ENCODE results near the gene RING1. TPM values are rescaled to one million over a fixed set of nuclear protein-coding genes. Genes with fewer than 3 reads are reported as not detected.

The RING1 gene
- total RNA-seq, 1 donor from 2014 or later, result 11.3 TPM

DNA sequence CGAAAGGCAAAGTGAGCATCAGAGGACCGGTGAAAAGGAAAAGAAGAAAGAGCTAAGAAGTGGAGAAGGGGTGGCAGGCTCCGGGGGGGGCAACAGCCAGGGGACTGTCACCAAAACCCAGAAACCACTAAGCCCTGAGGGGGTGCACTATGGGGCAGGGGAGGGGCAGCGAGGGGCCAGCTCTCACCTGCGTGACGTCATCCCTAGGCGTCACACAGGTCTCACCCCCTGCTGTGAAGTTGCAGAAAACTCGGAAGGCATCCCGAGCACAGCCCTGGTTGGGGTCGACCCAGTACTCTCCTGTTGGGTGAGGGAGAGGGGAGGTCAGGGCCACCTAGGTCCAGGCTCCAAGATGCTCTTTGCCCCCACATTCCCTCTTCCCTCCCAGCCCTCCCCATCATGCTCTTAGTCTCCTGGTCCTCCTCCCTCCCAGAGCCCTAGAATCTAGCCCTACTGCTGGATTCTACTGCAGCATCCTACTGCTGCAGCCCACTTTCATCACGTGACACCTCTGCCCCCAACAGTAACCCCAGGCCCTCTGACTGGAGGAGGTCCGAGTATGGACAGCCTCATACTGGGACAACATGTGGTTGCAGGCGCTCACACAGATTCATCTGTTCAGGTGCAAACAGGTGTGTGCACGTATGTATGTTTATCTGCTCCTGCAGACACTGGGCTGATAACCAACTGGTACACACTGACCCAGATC lies 43.5 kb upstream of the RING1 start:
- no peak overlapping the region for H3K4me3 ChIP-seq (ENCODE audit: low read depth, low read length)
- TF ChIP-seq, protein P1, sequence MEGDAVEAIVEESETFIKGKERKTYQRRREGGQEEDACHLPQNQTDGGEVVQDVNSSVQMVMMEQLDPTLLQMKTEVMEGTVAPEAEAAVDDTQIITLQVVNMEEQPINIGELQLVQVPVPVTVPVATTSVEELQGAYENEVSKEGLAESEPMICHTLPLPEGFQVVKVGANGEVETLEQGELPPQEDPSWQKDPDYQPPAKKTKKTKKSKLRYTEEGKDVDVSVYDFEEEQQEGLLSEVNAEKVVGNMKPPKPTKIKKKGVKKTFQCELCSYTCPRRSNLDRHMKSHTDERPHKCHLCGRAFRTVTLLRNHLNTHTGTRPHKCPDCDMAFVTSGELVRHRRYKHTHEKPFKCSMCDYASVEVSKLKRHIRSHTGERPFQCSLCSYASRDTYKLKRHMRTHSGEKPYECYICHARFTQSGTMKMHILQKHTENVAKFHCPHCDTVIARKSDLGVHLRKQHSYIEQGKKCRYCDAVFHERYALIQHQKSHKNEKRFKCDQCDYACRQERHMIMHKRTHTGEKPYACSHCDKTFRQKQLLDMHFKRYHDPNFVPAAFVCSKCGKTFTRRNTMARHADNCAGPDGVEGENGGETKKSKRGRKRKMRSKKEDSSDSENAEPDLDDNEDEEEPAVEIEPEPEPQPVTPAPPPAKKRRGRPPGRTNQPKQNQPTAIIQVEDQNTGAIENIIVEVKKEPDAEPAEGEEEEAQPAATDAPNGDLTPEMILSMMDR (conservative IDR thresholded peaks at IDR 0.05; ENCODE audit: low read depth, low read length), result no peak
- no peak for DNase-seq (ENCODE audit: low read depth)

GRCh38 chr6:33165581-33166258 lies 42.6 kb upstream of the RING1 start:
- TF ChIP-seq, protein P1 (conservative IDR thresholded peaks at IDR 0.05; ENCODE audit: low read depth, low read length), result no peak
- DNase-seq (ENCODE audit: low read depth), result no peak
- H3K4me3 ChIP-seq (ENCODE audit: low read depth, low read length), result no peak overlapping the region

- H3K4me3 ChIP-seq (ENCODE audit: low read depth, low read length), result no peak overlapping the region
- no peak for DNase-seq (ENCODE audit: low read depth)
- TF ChIP-seq, protein P1 (conservative IDR thresholded peaks at IDR 0.05; ENCODE audit: low read depth, low read length), result no peak
Measured at GRCh38 chr6:33166363-33166762, 41.9 kb upstream of the RING1 start.

- DNase-seq (ENCODE audit: low read depth), result no peak
- no peak overlapping the region for H3K4me3 ChIP-seq (ENCODE audit: low read depth, low read length)
- TF ChIP-seq, protein P1 (conservative IDR thresholded peaks at IDR 0.05; ENCODE audit: low read depth, low read length), result no peak
Measured at GRCh38 chr6:33166811-33167210, 41.5 kb upstream of the RING1 start.

- no peak for DNase-seq (ENCODE audit: low read depth)
- TF ChIP-seq, protein P1 (conservative IDR thresholded peaks at IDR 0.05; ENCODE audit: low read depth, low read length), result no peak
- H3K4me3 ChIP-seq (ENCODE audit: low read depth, low read length), result no peak overlapping the region
Measured at GRCh38 chr6:33167374-33168283, 40.7 kb upstream of the RING1 start.

DNA sequence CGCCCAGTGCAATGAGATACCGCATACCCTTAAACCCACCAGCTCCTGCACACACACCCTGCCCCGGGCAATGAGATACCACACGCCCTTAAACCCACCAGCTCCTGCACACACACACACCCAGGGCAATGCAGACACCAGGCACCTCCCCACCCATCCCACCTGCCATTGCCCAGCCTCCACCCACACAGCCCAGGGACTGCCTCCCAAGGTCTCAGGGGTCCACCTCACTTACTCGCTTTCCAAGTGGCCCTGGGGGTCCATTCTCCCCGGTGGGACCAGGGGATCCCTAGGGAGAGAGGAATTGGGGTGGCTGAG lies 40.1 kb upstream of the RING1 start:
- TF ChIP-seq, protein P1 (conservative IDR thresholded peaks at IDR 0.05; ENCODE audit: low read depth, low read length), result no peak
- DNase-seq (ENCODE audit: low read depth), result no peak

More for the DNA sequence above, 40.1 kb upstream of the RING1 start:
- H3K4me3 ChIP-seq (ENCODE audit: low read depth, low read length), result no peak overlapping the region

Measured in epithelial cell of proximal tubule (primary cell).